HUDEP-2 (cell line): Measurements from ENCODE around the gene ODAD3.
"Not testable (repeated sequence)": the region's sequence is repeated elsewhere in the genome, so short reads cannot be mapped to it uniquely, and the experiment has no call there.

ENCODE experiments used
- DNase-seq, 76 experiments: peaks; one replicate each; lab custom pipeline; 2025; ENCODE audit not compliant: unreplicated experiment in 76 of 76; lab: John Stamatoyannopoulos, UW

Gene ODAD3

GRCh38 chr19:11445141-11445540 is 10.2 kb upstream of the ODAD3 start:
- DNase-seq: no peak

- no peak for DNase-seq
Observed at GRCh38 chr19:11444059-11444458, 9.1 kb upstream of the ODAD3 start.

- no peak for DNase-seq
Observed at GRCh38 chr19:11437955-11438354, 3.0 kb upstream of the ODAD3 start.

- peak in 37 of 76 experiments; percentile 10 to 57 (median 34) for DNase-seq
Observed at GRCh38 chr19:11435833-11436313, 952 bp upstream of the ODAD3 start.

GRCh38 chr19:11434703-11435056 is 241 bp downstream of the ODAD3 start:
- DNase-seq: no peak

GRCh38 chr19:11433526-11433925 is 1.4 kb downstream of the ODAD3 start:
- not testable (repeated sequence) for DNase-seq

- DNase-seq: no peak
Observed at GRCh38 chr19:11426656-11427055, 8.3 kb downstream of the ODAD3 start.

- DNase-seq: no peak
Observed at GRCh38 chr19:11425719-11426457, 9.0 kb downstream of the ODAD3 start.

GRCh38 chr19:11423791-11424181 is 11.1 kb downstream of the ODAD3 start:
- no peak for DNase-seq

GRCh38 chr19:11423164-11423790 is 11.6 kb downstream of the ODAD3 start:
- DNase-seq: no peak

- DNase-seq: peak in 34 of 76 experiments; percentile 1 to 74 (median 32)
Observed at GRCh38 chr19:11422163-11423065, 12.5 kb downstream of the ODAD3 start.

GRCh38 chr19:11421371-11422098 is 13.4 kb downstream of the ODAD3 start:
- peak in 32 of 76 experiments; percentile 12 to 74 (median 26) for DNase-seq

GRCh38 chr19:11420429-11421370 is 14.2 kb downstream of the ODAD3 start:
- no peak for DNase-seq

GRCh38 chr19:11418549-11419506 is 16.1 kb downstream of the ODAD3 start, which contains the start of gene RGL3:
TSS of gene RGL3 (minus strand) at chr19:11419314. CDS start at chr19:11419278, 36 bp downstream.
- peak in 1 of 76 experiments; percentile 4 for DNase-seq

GRCh38 chr19:11418094-11418548 is 16.8 kb downstream of the ODAD3 start:
- no peak for DNase-seq

GRCh38 chr19:11416346-11417052 is 18.4 kb downstream of the ODAD3 start:
- no peak for DNase-seq

GRCh38 chr19:11414544-11414943 is 20.4 kb downstream of the ODAD3 start:
- no peak for DNase-seq
